Calu3 (cell line): Measurements from ENCODE around the gene CTIF. TPM values are rescaled to one million over a fixed set of nuclear protein-coding genes. Genes with fewer than 3 reads are reported as not detected.

Experiments
- BruUV-seq: library from RNA; stranded (reverse); fragments of 400-500 nt; replicated peaks from 2 replicates; lab custom pipeline; 2021; lab: Mats Ljungman, UMichigan
- CTCF ChIA-PET: fragments of 300-600 bp; sonication (Branson Sonifier 250); formaldehyde crosslinking; loops from one replicate; lab custom pipeline; 2022; ENCODE audit warnings: antibody characterized with exemption; lab: Charles Lee
- DNase-seq: peaks from one replicate; pipeline ENCODE4 v3.0.0; 2022
- H3K27ac Mint-ChIP-seq: one replicate; pipeline ENCODE4 v1.8.0; 2022; ENCODE audit warnings: mixed read lengths; ENCODE audit not compliant: unreplicated experiment
- H3K27me3 Mint-ChIP-seq: one replicate; pipeline ENCODE4 v1.8.0; 2022; ENCODE audit warnings: mixed read lengths; ENCODE audit not compliant: unreplicated experiment
- H3K36me3 Mint-ChIP-seq: one replicate; pipeline ENCODE4 v1.8.0; 2022; ENCODE audit warnings: mild to moderate bottlenecking, moderate library complexity, mixed read lengths; ENCODE audit not compliant: insufficient read depth, unreplicated experiment
- H3K4me1 Mint-ChIP-seq: one replicate; pipeline ENCODE4 v1.8.0; 2022; ENCODE audit warnings: mild to moderate bottlenecking, low read depth, mixed read lengths; ENCODE audit not compliant: unreplicated experiment
- H3K4me3 Mint-ChIP-seq: one replicate; pipeline ENCODE4 v1.8.0; 2022; ENCODE audit warnings: mild to moderate bottlenecking, low read depth, moderate library complexity, mixed read lengths; ENCODE audit not compliant: unreplicated experiment
- H3K9me3 Mint-ChIP-seq: one replicate; pipeline ENCODE4 v1.8.0; 2022; ENCODE audit warnings: low read depth, mixed read lengths; ENCODE audit not compliant: unreplicated experiment
- intact Hi-C: fragments of 100-400 bp; cut with micrococcal nuclease; formaldehyde crosslinking; loops from one replicate; pipeline ENCODE4 v1.10.0; 2022; ENCODE audit not compliant: unreplicated experiment
- total RNA-seq: library from RNA; stranded (reverse); gene quantifications from 2 replicates; pipeline ENCODE4 v1.2.3, GENCODE V29; 2022
- TF ChIP-seq, protein P1 (sequence below): fragments of 200-600 bp; IDR thresholded peaks from one replicate; pipeline ENCODE4 v1.8.0; 2022; ENCODE audit warnings: antibody characterized with exemption; ENCODE audit not compliant: unreplicated experiment

The CTIF gene
- total RNA-seq, 1 experiment from 2014 or later: 40.8 TPM

DNA sequence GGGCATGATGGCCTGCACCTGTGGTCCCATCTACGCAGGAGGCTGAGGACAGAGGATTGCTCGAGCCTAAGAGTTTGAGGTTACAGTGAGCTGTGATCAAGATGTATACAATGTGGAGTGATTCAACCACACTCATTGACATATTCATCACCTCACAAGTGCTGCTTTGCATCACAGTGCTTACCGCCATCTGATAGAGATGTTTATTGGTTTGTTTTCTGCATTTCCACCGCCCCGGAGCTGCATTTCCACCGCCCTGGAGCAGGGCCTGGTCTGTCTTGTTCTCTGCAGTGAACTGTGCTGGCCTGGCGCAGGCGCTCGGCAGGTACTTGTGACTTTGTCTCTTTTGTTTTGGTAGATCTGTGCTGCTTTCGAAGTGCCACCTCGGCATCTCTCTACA, 315.9 kb downstream of the CTIF start:
- H3K27me3 Mint-ChIP-seq: no peaks in the 10 kb centered on the region
- BruUV-seq: no TSS peak
- no peak overlapping the region for H3K4me3 Mint-ChIP-seq
- TF ChIP-seq, protein P1, sequence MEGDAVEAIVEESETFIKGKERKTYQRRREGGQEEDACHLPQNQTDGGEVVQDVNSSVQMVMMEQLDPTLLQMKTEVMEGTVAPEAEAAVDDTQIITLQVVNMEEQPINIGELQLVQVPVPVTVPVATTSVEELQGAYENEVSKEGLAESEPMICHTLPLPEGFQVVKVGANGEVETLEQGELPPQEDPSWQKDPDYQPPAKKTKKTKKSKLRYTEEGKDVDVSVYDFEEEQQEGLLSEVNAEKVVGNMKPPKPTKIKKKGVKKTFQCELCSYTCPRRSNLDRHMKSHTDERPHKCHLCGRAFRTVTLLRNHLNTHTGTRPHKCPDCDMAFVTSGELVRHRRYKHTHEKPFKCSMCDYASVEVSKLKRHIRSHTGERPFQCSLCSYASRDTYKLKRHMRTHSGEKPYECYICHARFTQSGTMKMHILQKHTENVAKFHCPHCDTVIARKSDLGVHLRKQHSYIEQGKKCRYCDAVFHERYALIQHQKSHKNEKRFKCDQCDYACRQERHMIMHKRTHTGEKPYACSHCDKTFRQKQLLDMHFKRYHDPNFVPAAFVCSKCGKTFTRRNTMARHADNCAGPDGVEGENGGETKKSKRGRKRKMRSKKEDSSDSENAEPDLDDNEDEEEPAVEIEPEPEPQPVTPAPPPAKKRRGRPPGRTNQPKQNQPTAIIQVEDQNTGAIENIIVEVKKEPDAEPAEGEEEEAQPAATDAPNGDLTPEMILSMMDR: no peak
- no peak for DNase-seq
- no peaks in the 10 kb centered on the region for H3K4me1 Mint-ChIP-seq
- CTCF ChIA-PET: no interaction called here
- intact Hi-C loops: no loop called here
- H3K27ac Mint-ChIP-seq: no peak overlapping the region
- no peaks in the 10 kb centered on the region for H3K36me3 Mint-ChIP-seq
- H3K9me3 Mint-ChIP-seq: no peaks in the 10 kb centered on the region

DNA sequence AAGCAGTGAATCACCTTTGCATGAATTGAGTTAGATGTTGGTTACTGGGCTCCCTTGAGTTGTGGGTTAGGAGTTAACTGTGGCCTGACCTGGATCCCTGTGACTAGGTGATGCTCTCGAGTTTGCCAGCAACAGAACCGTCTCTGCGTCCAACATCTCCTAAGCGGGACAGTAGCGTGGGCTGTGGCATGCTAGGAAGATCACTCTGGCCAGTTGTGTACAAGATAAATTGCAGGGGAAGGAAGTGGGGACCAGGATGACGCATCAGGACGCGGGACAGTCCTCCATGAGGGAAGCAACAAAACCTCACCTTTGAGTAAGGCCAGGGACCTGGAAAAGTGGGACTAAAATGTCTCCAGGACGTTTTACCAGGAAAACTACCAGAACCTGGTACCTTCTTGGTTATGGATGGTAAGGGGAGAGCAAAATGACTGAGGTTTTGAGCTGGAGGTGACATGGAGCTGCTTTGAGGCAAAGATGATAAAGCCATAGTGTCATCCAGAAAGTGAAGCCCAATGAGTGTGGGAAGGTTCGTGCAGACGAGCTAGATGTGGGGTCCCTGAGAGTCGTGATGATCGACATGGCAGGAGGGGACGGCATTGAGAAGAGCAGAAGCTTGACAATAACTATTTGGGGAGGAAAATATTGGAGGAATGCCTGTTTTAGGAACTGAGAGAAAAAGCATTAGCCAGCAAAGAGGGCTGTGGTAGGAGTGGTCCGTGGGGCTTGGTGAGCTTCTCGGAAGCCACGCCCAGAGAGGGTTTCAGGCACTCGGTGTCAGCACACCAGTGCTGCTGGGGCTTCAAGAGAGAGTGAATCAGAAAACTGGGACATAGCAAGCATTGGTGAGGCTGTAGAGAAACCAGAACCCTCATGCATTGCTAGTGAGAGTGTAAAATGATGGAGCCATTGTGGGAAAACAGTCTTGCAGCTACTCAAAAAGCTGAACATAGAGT, 316.9 kb downstream of the CTIF start:
- TF ChIP-seq, protein P1: no peak
- H3K27me3 Mint-ChIP-seq: no peaks in the 10 kb centered on the region
- BruUV-seq: no TSS peak
- no peaks in the 10 kb centered on the region for H3K4me1 Mint-ChIP-seq
- CTCF ChIA-PET: interaction anchor here (0.9 kb wide), 1 partner anchor 48 kb away, joined by 5 read pairs; no protein-coding TSS in a partner anchor
- H3K9me3 Mint-ChIP-seq: no peaks in the 10 kb centered on the region
- no peak overlapping the region for H3K4me3 Mint-ChIP-seq
- intact Hi-C loops: no loop called here
- H3K36me3 Mint-ChIP-seq: no peaks in the 10 kb centered on the region
- no peak overlapping the region for H3K27ac Mint-ChIP-seq
- no peak for DNase-seq

DNA sequence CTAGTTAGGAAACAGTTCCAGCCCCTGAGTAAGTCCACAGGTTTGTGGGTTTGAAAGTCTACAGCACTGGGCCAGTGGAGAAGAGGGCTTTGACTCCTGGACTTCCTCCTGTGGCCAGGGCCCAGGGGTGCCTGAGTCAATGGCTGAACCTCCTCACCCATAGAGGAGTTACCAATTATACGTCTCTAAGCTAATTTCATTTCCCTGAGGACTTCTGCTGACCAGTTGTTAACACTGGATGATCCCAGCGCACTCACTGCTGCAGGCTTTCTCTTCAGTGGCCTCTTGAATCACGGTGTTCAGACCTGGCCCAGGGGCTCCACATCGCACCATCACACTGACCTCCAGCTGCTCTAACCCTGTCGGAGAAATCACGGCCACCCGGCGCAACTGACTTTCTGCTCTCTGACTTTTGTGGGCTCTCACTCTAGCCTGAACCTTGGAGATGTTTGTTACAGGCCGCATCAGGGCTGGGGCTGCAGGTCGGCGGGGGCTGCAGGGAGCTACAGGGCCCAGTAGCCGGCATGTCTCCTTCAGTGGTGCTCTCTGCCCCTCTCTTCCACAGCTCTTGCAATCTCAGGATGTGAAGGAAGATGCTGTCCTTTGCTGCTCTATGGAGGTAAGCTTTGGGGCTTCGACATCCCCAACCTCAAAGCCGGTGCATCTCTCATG, 318.3 kb downstream of the CTIF start:
- TF ChIP-seq, protein P1: no peak
- Mint-ChIP-seq H3K9me3 (no peaks in the 10 kb centered on the region), H3K27ac (no peak overlapping the region), H3K4me1 (no peaks in the 10 kb centered on the region), H3K27me3 (no peaks in the 10 kb centered on the region), H3K36me3 (no peaks in the 10 kb centered on the region), H3K4me3 (no peak overlapping the region)
- CTCF ChIA-PET: no interaction called here
- no TSS peak for BruUV-seq
- intact Hi-C loops: no loop called here
- no peak for DNase-seq

DNA sequence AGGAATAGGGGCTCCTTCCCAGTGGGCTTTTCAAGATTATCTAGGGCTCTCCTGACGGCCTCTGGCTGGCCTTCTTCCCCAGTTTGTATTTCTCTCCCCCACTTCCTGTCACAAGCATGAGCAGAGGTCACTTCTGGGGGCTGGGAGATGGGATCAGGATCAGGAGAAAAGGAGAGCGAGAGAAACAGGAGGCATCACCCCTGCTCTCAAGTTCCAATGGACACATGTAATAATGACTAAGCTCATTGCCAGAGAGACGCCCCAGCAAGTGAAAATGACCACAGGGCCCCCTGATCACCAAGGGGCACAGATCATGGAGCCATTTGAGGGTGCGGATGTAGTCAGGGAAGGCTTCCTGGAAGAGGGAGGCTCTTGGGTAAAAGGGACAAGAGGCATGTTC, 319.8 kb downstream of the CTIF start:
- CTCF ChIA-PET: interaction anchor here (0.5 to 1.2 kb wide), 2 partner anchors 20 to 247 kb away, joined by 3 read pairs; no protein-coding TSS in a partner anchor
- TF ChIP-seq, protein P1: no peak
- intact Hi-C loops: no loop called here
- no peaks in the 10 kb centered on the region for H3K27me3 Mint-ChIP-seq
- no peaks in the 10 kb centered on the region for H3K9me3 Mint-ChIP-seq
- no TSS peak for BruUV-seq
- DNase-seq: no peak
- H3K36me3 Mint-ChIP-seq: no peaks in the 10 kb centered on the region
- no peaks in the 10 kb centered on the region for H3K4me1 Mint-ChIP-seq
- no peak overlapping the region for H3K4me3 Mint-ChIP-seq
- H3K27ac Mint-ChIP-seq: no peak overlapping the region
